ENCODE data around the gene NME5. TPM values are rescaled to one million over a fixed set of nuclear protein-coding genes. Genes with fewer than 3 reads are reported as not detected.
A peak's percentile ranks its signal among the peaks of the same experiment; 100 is the strongest.

The NME5 gene
- total RNA-seq, 1 experiment from 2014 or later, result 1.9 TPM

GRCh38 chr5:138109463-138110265 lies 29.6 kb downstream of the NME5 start:
- Histone ChIP-seq H2AFZ (no peak overlapping the region), H3K79me2 (ENCODE audit: low read depth) (no peaks in the 10 kb centered on the region), H3K36me3 (ENCODE audit: low read depth) (no peaks in the 10 kb centered on the region), H4K20me1 (ENCODE audit: insufficient read depth) (no peaks in the 10 kb centered on the region), H3K27ac (no peak overlapping the region), H3K9me3 (ENCODE audit: insufficient read depth, low read depth) (no peaks in the 10 kb centered on the region), H3K9me2 (ENCODE audit: insufficient read depth) (no peaks in the 10 kb centered on the region), H3K4me1 (replicated peaks; ENCODE audit: insufficient read depth) (no peaks in the 10 kb centered on the region), H3K4me2 (no peak overlapping the region), H3K27me3 (ENCODE audit: insufficient read depth, low read depth) (no peaks in the 10 kb centered on the region), H3F3A (ENCODE audit: insufficient read depth, low read depth) (no peaks in the 10 kb centered on the region), H3K4me3 (no peak overlapping the region)
- TF ChIP-seq CTCF (conservative IDR thresholded peaks at IDR 0.05), result no peak
- intact Hi-C loops (cut with micrococcal nuclease; ENCODE audit: unreplicated experiment), result no loop called here
- peak in 1 of 2 experiments; percentile 35 for DNase-seq
- BruUV-seq (replicated peaks), result no TSS peak
- CTCF ChIA-PET, result interaction anchor here (0.7 kb wide), 1 partner anchor 470 kb away, joined by 3 read pairs; no protein-coding TSS in a partner anchor
- POLR2A ChIA-PET (ENCODE audit: unreplicated experiment), result no interaction called here

DNA sequence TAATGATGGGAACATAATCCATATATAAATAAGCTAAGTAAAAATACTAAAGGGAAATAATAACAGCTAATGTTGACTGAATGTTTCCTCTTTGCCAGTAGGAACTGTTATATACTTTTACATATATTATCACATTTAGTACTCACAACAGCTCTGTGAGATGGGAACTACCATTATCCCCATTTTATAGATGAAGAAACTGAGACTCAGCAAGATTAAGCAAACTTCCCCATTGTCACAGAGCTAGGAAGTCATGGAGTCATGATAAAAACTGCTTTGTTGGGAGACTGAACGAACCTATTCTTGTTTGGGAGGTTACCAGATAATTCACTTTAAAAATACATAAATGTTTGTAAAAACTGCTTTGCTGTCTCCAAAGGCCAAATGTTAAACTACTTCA lies 32.0 kb downstream of the NME5 start:
- DNase-seq, result no peak
- H3K79me2 ChIP-seq (ENCODE audit: low read depth), result no peaks in the 10 kb centered on the region
- no peaks in the 10 kb centered on the region for H3K36me3 ChIP-seq (ENCODE audit: low read depth)
- no peaks in the 10 kb centered on the region for H3K27me3 ChIP-seq (ENCODE audit: insufficient read depth, low read depth)
- H3K4me1 ChIP-seq (replicated peaks; ENCODE audit: insufficient read depth), result no peaks in the 10 kb centered on the region
- no peaks in the 10 kb centered on the region for H3F3A ChIP-seq (ENCODE audit: insufficient read depth, low read depth)
- H2AFZ ChIP-seq, result no peak overlapping the region
- no peaks in the 10 kb centered on the region for H3K9me2 ChIP-seq (ENCODE audit: insufficient read depth)
- TF ChIP-seq EZH2 (IDR thresholded peaks at IDR 0.05; ENCODE audit: low read depth), result no peak
- no peak for TF ChIP-seq CTCF (conservative IDR thresholded peaks at IDR 0.05)
- BruUV-seq (replicated peaks), result no TSS peak
- no peak overlapping the region for H3K27ac ChIP-seq
- H3K9me3 ChIP-seq (ENCODE audit: insufficient read depth, low read depth), result no peaks in the 10 kb centered on the region
- CTCF ChIA-PET, result no interaction called here
- no peak overlapping the region for H3K4me2 ChIP-seq
- H3K4me3 ChIP-seq, result no peak overlapping the region
- intact Hi-C loops (cut with micrococcal nuclease; ENCODE audit: unreplicated experiment), result no loop called here
- H4K20me1 ChIP-seq (ENCODE audit: insufficient read depth), result no peaks in the 10 kb centered on the region
- POLR2A ChIA-PET (ENCODE audit: unreplicated experiment), result no interaction called here

DNA sequence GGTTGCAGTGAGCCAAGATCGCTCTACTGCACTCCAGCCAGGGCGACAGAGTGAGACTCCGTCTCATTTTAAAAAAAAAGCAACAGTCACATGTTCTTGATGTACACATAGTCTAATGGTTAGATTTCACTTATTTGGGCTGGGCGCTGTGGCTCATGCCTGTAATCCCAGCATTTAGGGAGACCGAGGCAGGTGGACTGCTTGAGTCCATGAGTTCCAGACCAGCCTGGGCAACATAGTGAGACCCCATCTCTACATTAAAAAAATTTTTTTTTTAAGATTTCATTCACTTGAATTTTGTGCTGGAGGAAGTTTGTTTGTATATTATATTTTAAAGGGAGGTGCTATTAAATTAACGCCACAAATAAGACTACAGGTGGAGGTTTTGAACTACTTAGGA lies 33.5 kb downstream of the NME5 start:
- no peak for DNase-seq
- Histone ChIP-seq H3K4me1 (replicated peaks; ENCODE audit: insufficient read depth) (no peaks in the 10 kb centered on the region), H3F3A (ENCODE audit: insufficient read depth, low read depth) (no peaks in the 10 kb centered on the region), H3K4me2 (no peak overlapping the region), H2AFZ (no peak overlapping the region), H4K20me1 (ENCODE audit: insufficient read depth) (no peaks in the 10 kb centered on the region), H3K9me3 (ENCODE audit: insufficient read depth, low read depth) (no peaks in the 10 kb centered on the region), H3K36me3 (ENCODE audit: low read depth) (no peaks in the 10 kb centered on the region), H3K9me2 (ENCODE audit: insufficient read depth) (no peaks in the 10 kb centered on the region), H3K79me2 (ENCODE audit: low read depth) (no peaks in the 10 kb centered on the region), H3K27me3 (ENCODE audit: insufficient read depth, low read depth) (no peaks in the 10 kb centered on the region), H3K4me3 (no peak overlapping the region), H3K27ac (no peak overlapping the region)
- TF ChIP-seq CTCF (conservative IDR thresholded peaks at IDR 0.05) (no peak), EZH2 (IDR thresholded peaks at IDR 0.05; ENCODE audit: low read depth) (no peak)
- no TSS peak for BruUV-seq (replicated peaks)
- POLR2A ChIA-PET (ENCODE audit: unreplicated experiment), result no interaction called here
- intact Hi-C loops (cut with micrococcal nuclease; ENCODE audit: unreplicated experiment), result no loop called here
- CTCF ChIA-PET, result no interaction called here

All from PC-9 (cell line).